ENCODE results near the gene CD163.
"Not testable (repeated sequence)": the region's sequence is repeated elsewhere in the genome, so short reads cannot be mapped to it uniquely, and the experiment has no call there.

DNA sequence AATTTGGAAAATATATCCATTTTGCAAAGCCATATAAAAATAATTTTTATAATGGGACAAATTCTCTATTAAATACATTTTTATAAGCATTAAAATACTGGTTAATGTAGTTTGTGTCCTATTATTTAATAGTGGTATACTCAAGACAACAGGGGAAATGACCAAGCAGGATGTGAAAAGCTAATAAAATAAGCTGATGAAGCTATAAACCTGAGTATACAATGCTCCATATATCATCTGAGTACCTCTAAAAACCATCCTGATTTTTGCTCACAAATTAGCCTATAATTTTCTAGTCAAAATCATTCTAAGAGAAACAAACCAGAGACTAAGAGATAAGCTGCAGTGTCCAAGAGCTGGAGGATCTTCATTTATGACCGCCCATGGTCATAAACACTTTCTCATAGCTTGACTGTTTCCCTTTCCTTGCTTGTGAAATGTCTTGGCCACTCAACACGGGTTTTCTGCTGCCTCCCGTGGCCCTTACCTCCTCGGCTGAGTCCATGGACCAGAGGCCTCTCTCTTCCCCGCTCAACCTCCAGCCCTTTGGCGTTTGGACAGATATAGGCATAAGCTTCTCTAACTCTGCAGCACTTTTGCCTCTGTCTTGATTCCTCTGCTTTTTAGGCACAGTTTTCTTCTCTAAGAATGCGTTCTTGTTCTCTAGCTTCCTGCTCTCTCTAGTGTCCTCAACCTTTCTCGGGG, 65.1 kb downstream of the CD163 start:
- not testable (repeated sequence) for TF ChIP-seq POLR2AphosphoS5 (IDR thresholded peaks at IDR 0.05; ENCODE audit: low read depth, low read length); JUND (IDR thresholded peaks at IDR 0.05); TAF1 (IDR thresholded peaks at IDR 0.05; ENCODE audit: borderline replicate concordance, low read depth, low read length)
- TF ChIP-seq, protein P1, sequence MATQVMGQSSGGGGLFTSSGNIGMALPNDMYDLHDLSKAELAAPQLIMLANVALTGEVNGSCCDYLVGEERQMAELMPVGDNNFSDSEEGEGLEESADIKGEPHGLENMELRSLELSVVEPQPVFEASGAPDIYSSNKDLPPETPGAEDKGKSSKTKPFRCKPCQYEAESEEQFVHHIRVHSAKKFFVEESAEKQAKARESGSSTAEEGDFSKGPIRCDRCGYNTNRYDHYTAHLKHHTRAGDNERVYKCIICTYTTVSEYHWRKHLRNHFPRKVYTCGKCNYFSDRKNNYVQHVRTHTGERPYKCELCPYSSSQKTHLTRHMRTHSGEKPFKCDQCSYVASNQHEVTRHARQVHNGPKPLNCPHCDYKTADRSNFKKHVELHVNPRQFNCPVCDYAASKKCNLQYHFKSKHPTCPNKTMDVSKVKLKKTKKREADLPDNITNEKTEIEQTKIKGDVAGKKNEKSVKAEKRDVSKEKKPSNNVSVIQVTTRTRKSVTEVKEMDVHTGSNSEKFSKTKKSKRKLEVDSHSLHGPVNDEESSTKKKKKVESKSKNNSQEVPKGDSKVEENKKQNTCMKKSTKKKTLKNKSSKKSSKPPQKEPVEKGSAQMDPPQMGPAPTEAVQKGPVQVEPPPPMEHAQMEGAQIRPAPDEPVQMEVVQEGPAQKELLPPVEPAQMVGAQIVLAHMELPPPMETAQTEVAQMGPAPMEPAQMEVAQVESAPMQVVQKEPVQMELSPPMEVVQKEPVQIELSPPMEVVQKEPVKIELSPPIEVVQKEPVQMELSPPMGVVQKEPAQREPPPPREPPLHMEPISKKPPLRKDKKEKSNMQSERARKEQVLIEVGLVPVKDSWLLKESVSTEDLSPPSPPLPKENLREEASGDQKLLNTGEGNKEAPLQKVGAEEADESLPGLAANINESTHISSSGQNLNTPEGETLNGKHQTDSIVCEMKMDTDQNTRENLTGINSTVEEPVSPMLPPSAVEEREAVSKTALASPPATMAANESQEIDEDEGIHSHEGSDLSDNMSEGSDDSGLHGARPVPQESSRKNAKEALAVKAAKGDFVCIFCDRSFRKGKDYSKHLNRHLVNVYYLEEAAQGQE (IDR thresholded peaks at IDR 0.05; ENCODE audit: low read depth, low read length): not testable (repeated sequence)
- TF ChIP-seq, protein P2, sequence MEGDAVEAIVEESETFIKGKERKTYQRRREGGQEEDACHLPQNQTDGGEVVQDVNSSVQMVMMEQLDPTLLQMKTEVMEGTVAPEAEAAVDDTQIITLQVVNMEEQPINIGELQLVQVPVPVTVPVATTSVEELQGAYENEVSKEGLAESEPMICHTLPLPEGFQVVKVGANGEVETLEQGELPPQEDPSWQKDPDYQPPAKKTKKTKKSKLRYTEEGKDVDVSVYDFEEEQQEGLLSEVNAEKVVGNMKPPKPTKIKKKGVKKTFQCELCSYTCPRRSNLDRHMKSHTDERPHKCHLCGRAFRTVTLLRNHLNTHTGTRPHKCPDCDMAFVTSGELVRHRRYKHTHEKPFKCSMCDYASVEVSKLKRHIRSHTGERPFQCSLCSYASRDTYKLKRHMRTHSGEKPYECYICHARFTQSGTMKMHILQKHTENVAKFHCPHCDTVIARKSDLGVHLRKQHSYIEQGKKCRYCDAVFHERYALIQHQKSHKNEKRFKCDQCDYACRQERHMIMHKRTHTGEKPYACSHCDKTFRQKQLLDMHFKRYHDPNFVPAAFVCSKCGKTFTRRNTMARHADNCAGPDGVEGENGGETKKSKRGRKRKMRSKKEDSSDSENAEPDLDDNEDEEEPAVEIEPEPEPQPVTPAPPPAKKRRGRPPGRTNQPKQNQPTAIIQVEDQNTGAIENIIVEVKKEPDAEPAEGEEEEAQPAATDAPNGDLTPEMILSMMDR (IDR thresholded peaks at IDR 0.05): not testable (repeated sequence)

All from SK-N-SH (cell line).